ENCODE results near the gene TM7SF3.
"Not testable (repeated sequence)": the region's sequence is repeated elsewhere in the genome, so short reads cannot be mapped to it uniquely, and the experiment has no call there.

The TM7SF3 gene

GRCh38 chr12:26978801-26979200, 35.4 kb downstream of the TM7SF3 start:
- DNase-seq (ENCODE audit: low read depth) = no peak

GRCh38 chr12:26976687-26977086, 37.5 kb downstream of the TM7SF3 start:
- no peak for DNase-seq (ENCODE audit: low read depth)

- DNase-seq (ENCODE audit: low read depth) = peak; percentile 56
These were observed 42.2 kb downstream of the TM7SF3 start for GRCh38 chr12:26971963-26972362.

- DNase-seq (ENCODE audit: low read depth) = no peak
These were observed 44.0 kb downstream of the TM7SF3 start for GRCh38 chr12:26970136-26970535.

GRCh38 chr12:26966842-26967241, 47.3 kb downstream of the TM7SF3 start:
- DNase-seq (ENCODE audit: low read depth) = no peak

- DNase-seq (ENCODE audit: low read depth) = no peak
These were observed 50.8 kb downstream of the TM7SF3 start for GRCh38 chr12:26963413-26963812.

- no peak for DNase-seq (ENCODE audit: low read depth)
These were observed 52.4 kb downstream of the TM7SF3 start for GRCh38 chr12:26961803-26962202.

- not testable (repeated sequence) for DNase-seq (ENCODE audit: low read depth)
These were observed 52.8 kb downstream of the TM7SF3 start for GRCh38 chr12:26961391-26961790.

- no peak for DNase-seq (ENCODE audit: low read depth)
These were observed 60.2 kb downstream of the TM7SF3 start for GRCh38 chr12:26954027-26954426.

GRCh38 chr12:26953447-26953846, 60.7 kb downstream of the TM7SF3 start:
- no peak for DNase-seq (ENCODE audit: low read depth)

GRCh38 chr12:26948309-26948708, 65.9 kb downstream of the TM7SF3 start:
- DNase-seq (ENCODE audit: low read depth) = no peak

- no peak for DNase-seq (ENCODE audit: low read depth)
These were observed 73.0 kb downstream of the TM7SF3 start for GRCh38 chr12:26941215-26941594.

- DNase-seq (ENCODE audit: low read depth) = no peak
These were observed 73.5 kb downstream of the TM7SF3 start for GRCh38 chr12:26940516-26941214.

- no peak for DNase-seq (ENCODE audit: low read depth)
These were observed 74.2 kb downstream of the TM7SF3 start for GRCh38 chr12:26939953-26940352.

- DNase-seq (ENCODE audit: low read depth) = no peak
These were observed 74.9 kb downstream of the TM7SF3 start for GRCh38 chr12:26939192-26939832.

- peak; percentile 16 for DNase-seq (ENCODE audit: low read depth)
These were observed 75.5 kb downstream of the TM7SF3 start for GRCh38 chr12:26938701-26939062.

- DNase-seq (ENCODE audit: low read depth) = peak; percentile 98
These were observed 76.1 kb downstream of the TM7SF3 start, which contains the start of the genes FGFR1OP2 and INTS13 for GRCh38 chr12:26937863-26938700. Gene FGFR1OP2, plus strand, starts transcription at chr12:26938470. Its CDS starts 15,689 bp downstream, at chr12:26954159. Gene INTS13, minus strand, starts transcription at chr12:26937981. Its CDS starts 1,178 bp downstream, at chr12:26936803.

GRCh38 chr12:26937443-26937862, 76.7 kb downstream of the TM7SF3 start:
- no peak for DNase-seq (ENCODE audit: low read depth)

GRCh38 chr12:26936559-26937442, 77.4 kb downstream of the TM7SF3 start:
- DNase-seq (ENCODE audit: low read depth) = no peak

- no peak for DNase-seq (ENCODE audit: low read depth)
These were observed 78.4 kb downstream of the TM7SF3 start for GRCh38 chr12:26935636-26936378.

GRCh38 chr12:26929590-26929989, 84.6 kb downstream of the TM7SF3 start:
- DNase-seq (ENCODE audit: low read depth) = no peak

All from activated T-cell treated with anti-CD3 and anti-CD28 coated beads for 24 hours (primary cell).